HepG2 (cell line): ENCODE results near the gene ARHGAP4. TPM values are rescaled to one million over a fixed set of nuclear protein-coding genes. Genes with fewer than 3 reads are reported as not detected.

Experiments used
- HDAC2 ChIP-seq: sonication (generic); formaldehyde crosslinking; IDR thresholded peaks from 2 replicates; pipeline ENCODE4 v1.4.0; 2020; ENCODE audit warnings: missing genetic modification reagents
- HMGA1 ChIP-seq: sonication (generic); formaldehyde crosslinking; conservative IDR thresholded peaks from 2 replicates; pipeline ENCODE4 v1.4.0; 2020; ENCODE audit warnings: missing genetic modification reagents
- ZNF3 ChIP-seq: IDR thresholded peaks from 2 replicates; pipeline ENCODE4 v1.7.0; 2017; ENCODE audit warnings: inconsistent platforms
- ZNF331 ChIP-seq: sonication (generic); formaldehyde crosslinking; IDR thresholded peaks from 2 replicates; pipeline ENCODE4 v1.4.0; 2020; ENCODE audit warnings: missing genetic modification reagents
- ZNF335 ChIP-seq: sonication (generic); formaldehyde crosslinking; IDR thresholded peaks from 2 replicates; pipeline ENCODE4 v1.4.0; 2020; ENCODE audit warnings: missing genetic modification reagents
- ZZZ3 ChIP-seq: sonication (generic); formaldehyde crosslinking; IDR thresholded peaks from 2 replicates; pipeline ENCODE4 v1.4.0; 2020; ENCODE audit warnings: missing genetic modification reagents, mild to moderate bottlenecking, borderline replicate concordance
- polyA plus RNA-seq, 8 experiments: library from polyadenylated mRNA; depleted of rRNA in 3 of 8; stranded (reverse) in 7 of 8; unstranded in 1 of 8; fragments of >200 nt; fragmentation: Illumina TruSeq in 4 of 8; extraction: Trizol in 4 of 8; gene quantifications; 2 replicates each; pipeline versions ENCODE4 v1.2.1 to v1.2.3, GENCODE V29; 2011 to 2016; ENCODE audit warnings: low read depth in 4 of 8, missing spikeins in 1 of 8, mixed read lengths in 1 of 8; ENCODE audit not compliant: insufficient read depth in 1 of 8
- total RNA-seq, 5 experiments: library from RNA; depleted of rRNA; stranded (reverse); fragments of >200 nt; fragmentation: Illumina TruSeq; extraction: Trizol; gene quantifications; 2 replicates each; pipeline ENCODE4 v1.2.3, GENCODE V29; 2016; ENCODE audit warnings: low read depth in 1 of 5
- TF ChIP-seq, protein P1 (sequence below): sonication (generic); formaldehyde crosslinking; IDR thresholded peaks from 2 replicates; pipeline ENCODE4 v1.4.0; 2020; ENCODE audit warnings: missing genetic modification reagents
- TF ChIP-seq, protein P2 (sequence below): sonication (generic); formaldehyde crosslinking; IDR thresholded peaks from 2 replicates; pipeline ENCODE4 v1.5.0; 2020; ENCODE audit warnings: missing genetic modification reagents
- TF ChIP-seq, protein P3 (sequence below): sonication (generic); formaldehyde crosslinking; IDR thresholded peaks from 2 replicates; pipeline ENCODE4 v1.8.0; 2022; ENCODE audit warnings: mild to moderate bottlenecking, missing genetic modification reagents; ENCODE audit not compliant: insufficient replicate concordance
- TF ChIP-seq, protein P4 (sequence below): sonication (generic); formaldehyde crosslinking; conservative IDR thresholded peaks from 2 replicates; pipeline ENCODE4 v1.8.0; 2022; ENCODE audit warnings: mild to moderate bottlenecking, moderate library complexity, missing genetic modification reagents
- TF ChIP-seq, protein P5 (sequence below), 2 experiments: sonication (generic) in 1 of 2; formaldehyde crosslinking in 1 of 2; IDR thresholded peaks; 2 replicates each; pipeline versions ENCODE4 v1.6.1 to v1.9.0; 2014 to 2022; ENCODE audit warnings: antibody characterized with exemption in 1 of 2, borderline replicate concordance in 1 of 2, inconsistent platforms in 1 of 2, low read depth in 1 of 2, missing genetic modification reagents in 1 of 2
- TF ChIP-seq, protein P6 (sequence below): sonication (generic); formaldehyde crosslinking; IDR thresholded peaks from 2 replicates; pipeline ENCODE4 v1.4.0; 2020; ENCODE audit warnings: mild to moderate bottlenecking, missing genetic modification reagents

The ARHGAP4 gene
- total and polyA plus RNA-seq, 2 of the 13 experiments (the other 11 are each of a cell fraction or from before 2014, with no cell fraction given), result 0.57 to 0.64 TPM

DNA sequence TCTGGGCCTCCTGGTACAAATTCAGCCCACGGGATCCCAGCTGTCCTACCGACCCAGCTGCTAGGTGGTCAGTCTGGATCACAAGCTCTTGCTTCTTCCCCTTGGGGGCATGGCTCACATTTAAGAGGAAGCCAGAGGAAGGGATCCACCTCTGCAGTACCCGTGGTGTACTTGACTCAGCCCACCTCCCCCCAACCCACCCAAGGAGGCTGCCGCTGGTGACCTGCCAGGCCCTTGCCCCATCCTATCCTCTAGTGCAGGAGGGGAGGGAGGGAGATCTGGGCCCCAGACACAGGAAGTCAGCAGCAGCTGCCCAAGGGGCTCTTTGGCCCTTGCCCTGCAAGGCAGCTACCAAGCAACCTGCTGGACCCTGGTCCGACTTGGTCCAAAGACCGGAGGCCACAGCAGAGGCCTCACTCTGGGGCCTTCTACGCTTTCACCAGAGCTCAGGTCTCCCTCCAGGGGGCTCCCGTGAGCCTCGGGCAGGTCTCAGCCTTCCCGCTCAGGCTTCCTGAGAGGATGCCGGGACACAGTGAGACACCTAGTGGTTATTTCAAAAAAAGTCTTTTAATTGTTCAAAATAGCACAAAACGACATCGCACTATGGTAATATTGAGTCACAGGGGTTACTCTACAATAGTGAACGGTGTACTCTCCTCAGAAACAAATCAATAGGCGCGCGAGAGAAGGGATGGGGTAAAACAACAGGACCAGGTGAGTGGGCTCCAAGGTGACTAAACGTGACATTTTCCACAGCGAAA lies 21.1 kb upstream of the ARHGAP4 start (continued):
- TF ChIP-seq, protein P1, sequence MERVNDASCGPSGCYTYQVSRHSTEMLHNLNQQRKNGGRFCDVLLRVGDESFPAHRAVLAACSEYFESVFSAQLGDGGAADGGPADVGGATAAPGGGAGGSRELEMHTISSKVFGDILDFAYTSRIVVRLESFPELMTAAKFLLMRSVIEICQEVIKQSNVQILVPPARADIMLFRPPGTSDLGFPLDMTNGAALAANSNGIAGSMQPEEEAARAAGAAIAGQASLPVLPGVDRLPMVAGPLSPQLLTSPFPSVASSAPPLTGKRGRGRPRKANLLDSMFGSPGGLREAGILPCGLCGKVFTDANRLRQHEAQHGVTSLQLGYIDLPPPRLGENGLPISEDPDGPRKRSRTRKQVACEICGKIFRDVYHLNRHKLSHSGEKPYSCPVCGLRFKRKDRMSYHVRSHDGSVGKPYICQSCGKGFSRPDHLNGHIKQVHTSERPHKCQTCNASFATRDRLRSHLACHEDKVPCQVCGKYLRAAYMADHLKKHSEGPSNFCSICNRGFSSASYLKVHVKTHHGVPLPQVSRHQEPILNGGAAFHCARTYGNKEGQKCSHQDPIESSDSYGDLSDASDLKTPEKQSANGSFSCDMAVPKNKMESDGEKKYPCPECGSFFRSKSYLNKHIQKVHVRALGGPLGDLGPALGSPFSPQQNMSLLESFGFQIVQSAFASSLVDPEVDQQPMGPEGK (CRISPR knock-in tag), result 0 out of 2 replicates have a peak, but pooled peaks have one; percentile 24
- TF ChIP-seq, protein P2, sequence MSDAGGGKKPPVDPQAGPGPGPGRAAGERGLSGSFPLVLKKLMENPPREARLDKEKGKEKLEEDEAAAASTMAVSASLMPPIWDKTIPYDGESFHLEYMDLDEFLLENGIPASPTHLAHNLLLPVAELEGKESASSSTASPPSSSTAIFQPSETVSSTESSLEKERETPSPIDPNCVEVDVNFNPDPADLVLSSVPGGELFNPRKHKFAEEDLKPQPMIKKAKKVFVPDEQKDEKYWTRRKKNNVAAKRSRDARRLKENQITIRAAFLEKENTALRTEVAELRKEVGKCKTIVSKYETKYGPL (CRISPR knock-in tag), result no peak
- TF ChIP-seq ZNF331 (CRISPR knock-in tag) (peak; percentile 26; the same call in 1 of the 2 replicates), ZNF3 (CRISPR knock-in tag) (no peak), ZZZ3 (CRISPR knock-in tag) (no peak), ZNF335 (no peak), HDAC2 (CRISPR knock-in tag) (peak; percentile 59; the same call in 1 of the 2 replicates), HMGA1 (CRISPR knock-in tag) (no peak)
- TF ChIP-seq, protein P3, sequence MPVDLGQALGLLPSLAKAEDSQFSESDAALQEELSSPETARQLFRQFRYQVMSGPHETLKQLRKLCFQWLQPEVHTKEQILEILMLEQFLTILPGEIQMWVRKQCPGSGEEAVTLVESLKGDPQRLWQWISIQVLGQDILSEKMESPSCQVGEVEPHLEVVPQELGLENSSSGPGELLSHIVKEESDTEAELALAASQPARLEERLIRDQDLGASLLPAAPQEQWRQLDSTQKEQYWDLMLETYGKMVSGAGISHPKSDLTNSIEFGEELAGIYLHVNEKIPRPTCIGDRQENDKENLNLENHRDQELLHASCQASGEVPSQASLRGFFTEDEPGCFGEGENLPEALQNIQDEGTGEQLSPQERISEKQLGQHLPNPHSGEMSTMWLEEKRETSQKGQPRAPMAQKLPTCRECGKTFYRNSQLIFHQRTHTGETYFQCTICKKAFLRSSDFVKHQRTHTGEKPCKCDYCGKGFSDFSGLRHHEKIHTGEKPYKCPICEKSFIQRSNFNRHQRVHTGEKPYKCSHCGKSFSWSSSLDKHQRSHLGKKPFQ (CRISPR knock-in tag), result no peak
- TF ChIP-seq, protein P4, sequence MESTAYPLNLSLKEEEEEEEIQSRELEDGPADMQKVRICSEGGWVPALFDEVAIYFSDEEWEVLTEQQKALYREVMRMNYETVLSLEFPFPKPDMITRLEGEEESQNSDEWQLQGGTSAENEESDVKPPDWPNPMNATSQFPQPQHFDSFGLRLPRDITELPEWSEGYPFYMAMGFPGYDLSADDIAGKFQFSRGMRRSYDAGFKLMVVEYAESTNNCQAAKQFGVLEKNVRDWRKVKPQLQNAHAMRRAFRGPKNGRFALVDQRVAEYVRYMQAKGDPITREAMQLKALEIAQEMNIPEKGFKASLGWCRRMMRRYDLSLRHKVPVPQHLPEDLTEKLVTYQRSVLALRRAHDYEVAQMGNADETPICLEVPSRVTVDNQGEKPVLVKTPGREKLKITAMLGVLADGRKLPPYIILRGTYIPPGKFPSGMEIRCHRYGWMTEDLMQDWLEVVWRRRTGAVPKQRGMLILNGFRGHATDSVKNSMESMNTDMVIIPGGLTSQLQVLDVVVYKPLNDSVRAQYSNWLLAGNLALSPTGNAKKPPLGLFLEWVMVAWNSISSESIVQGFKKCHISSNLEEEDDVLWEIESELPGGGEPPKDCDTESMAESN (CRISPR knock-in tag), result peak; percentile 45; the same call in 1 of the 2 replicates
- TF ChIP-seq, protein P5, sequence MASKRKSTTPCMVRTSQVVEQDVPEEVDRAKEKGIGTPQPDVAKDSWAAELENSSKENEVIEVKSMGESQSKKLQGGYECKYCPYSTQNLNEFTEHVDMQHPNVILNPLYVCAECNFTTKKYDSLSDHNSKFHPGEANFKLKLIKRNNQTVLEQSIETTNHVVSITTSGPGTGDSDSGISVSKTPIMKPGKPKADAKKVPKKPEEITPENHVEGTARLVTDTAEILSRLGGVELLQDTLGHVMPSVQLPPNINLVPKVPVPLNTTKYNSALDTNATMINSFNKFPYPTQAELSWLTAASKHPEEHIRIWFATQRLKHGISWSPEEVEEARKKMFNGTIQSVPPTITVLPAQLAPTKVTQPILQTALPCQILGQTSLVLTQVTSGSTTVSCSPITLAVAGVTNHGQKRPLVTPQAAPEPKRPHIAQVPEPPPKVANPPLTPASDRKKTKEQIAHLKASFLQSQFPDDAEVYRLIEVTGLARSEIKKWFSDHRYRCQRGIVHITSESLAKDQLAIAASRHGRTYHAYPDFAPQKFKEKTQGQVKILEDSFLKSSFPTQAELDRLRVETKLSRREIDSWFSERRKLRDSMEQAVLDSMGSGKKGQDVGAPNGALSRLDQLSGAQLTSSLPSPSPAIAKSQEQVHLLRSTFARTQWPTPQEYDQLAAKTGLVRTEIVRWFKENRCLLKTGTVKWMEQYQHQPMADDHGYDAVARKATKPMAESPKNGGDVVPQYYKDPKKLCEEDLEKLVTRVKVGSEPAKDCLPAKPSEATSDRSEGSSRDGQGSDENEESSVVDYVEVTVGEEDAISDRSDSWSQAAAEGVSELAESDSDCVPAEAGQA (IDR thresholded peaks at IDR 0.05; ENCODE audit: low read depth), result no peak
- TF ChIP-seq, protein P5 (CRISPR knock-in tag; IDR thresholded peaks at IDR 0.05; ENCODE audit: borderline replicate concordance), result no peak
- TF ChIP-seq, protein P6, sequence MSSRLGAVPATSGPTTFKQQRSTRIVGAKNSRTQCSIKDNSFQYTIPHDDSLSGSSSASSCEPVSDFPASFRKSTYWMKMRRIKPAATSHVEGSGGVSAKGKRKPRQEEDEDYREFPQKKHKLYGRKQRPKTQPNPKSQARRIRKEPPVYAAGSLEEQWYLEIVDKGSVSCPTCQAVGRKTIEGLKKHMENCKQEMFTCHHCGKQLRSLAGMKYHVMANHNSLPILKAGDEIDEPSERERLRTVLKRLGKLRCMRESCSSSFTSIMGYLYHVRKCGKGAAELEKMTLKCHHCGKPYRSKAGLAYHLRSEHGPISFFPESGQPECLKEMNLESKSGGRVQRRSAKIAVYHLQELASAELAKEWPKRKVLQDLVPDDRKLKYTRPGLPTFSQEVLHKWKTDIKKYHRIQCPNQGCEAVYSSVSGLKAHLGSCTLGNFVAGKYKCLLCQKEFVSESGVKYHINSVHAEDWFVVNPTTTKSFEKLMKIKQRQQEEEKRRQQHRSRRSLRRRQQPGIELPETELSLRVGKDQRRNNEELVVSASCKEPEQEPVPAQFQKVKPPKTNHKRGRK (CRISPR knock-in tag), result no peak
